Right kidney (tissue), 9 donors: ENCODE results near the gene EXOC4.
A peak's percentile ranks its signal among the peaks of the same experiment; 100 is the strongest.
"Not testable (repeated sequence)": the region's sequence is repeated elsewhere in the genome, so short reads cannot be mapped to it uniquely, and the experiment has no call there.

Experiments
- DNase-seq: peaks from one replicate; pipeline ENCODE4 v3.0.0-alpha.2; 2016
- long read RNA-seq, 8 donors: transcript quantifications; one replicate each; lab custom pipeline, GENCODE V29; 2026

EXOC4 gene
- long read RNA-seq, donor 1, full-length matches to known transcripts, result 6 of 15 reads
- long read RNA-seq, donor 1, partial matches to known transcripts, result 9 of 15 reads
- long read RNA-seq, donor 1, other reads (novel, unspliced or antisense), result 0 of 15 reads
- long read RNA-seq, donor 2, full-length matches to known transcripts, result 9 of 9 reads
- long read RNA-seq, donor 2, partial matches to known transcripts, result 0 of 9 reads
- long read RNA-seq, donor 2, other reads (novel, unspliced or antisense), result 0 of 9 reads
- long read RNA-seq, donor 3, full-length matches to known transcripts, result 7 of 7 reads
- long read RNA-seq, donor 3, partial matches to known transcripts, result 0 of 7 reads
- long read RNA-seq, donor 3, other reads (novel, unspliced or antisense), result 0 of 7 reads
- long read RNA-seq, donor 4, full-length matches to known transcripts, result 9 of 14 reads
- long read RNA-seq, donor 4, partial matches to known transcripts, result 5 of 14 reads
- long read RNA-seq, donor 4, other reads (novel, unspliced or antisense), result 0 of 14 reads
- long read RNA-seq, donor 5, full-length matches to known transcripts, result 11 of 11 reads
- long read RNA-seq, donor 5, partial matches to known transcripts, result 0 of 11 reads
- long read RNA-seq, donor 5, other reads (novel, unspliced or antisense), result 0 of 11 reads
- long read RNA-seq, donor 6, full-length matches to known transcripts, result 9 of 19 reads
- long read RNA-seq, donor 6, partial matches to known transcripts, result 10 of 19 reads
- long read RNA-seq, donor 6, other reads (novel, unspliced or antisense), result 0 of 19 reads
- long read RNA-seq, donor 7, full-length matches to known transcripts, result 9 of 28 reads
- long read RNA-seq, donor 7, partial matches to known transcripts, result 19 of 28 reads
- long read RNA-seq, donor 7, other reads (novel, unspliced or antisense), result 0 of 28 reads
- long read RNA-seq, donor 8, full-length matches to known transcripts, result 9 of 21 reads
- long read RNA-seq, donor 8, partial matches to known transcripts, result 12 of 21 reads
- long read RNA-seq, donor 8, other reads (novel, unspliced or antisense), result 0 of 21 reads

GRCh38 chr7:133252858-133253518 is at the start of gene EXOC4:
Gene EXOC4, plus strand, starts transcription at chr7:133253078.
- peak; percentile 90 for DNase-seq

DNA sequence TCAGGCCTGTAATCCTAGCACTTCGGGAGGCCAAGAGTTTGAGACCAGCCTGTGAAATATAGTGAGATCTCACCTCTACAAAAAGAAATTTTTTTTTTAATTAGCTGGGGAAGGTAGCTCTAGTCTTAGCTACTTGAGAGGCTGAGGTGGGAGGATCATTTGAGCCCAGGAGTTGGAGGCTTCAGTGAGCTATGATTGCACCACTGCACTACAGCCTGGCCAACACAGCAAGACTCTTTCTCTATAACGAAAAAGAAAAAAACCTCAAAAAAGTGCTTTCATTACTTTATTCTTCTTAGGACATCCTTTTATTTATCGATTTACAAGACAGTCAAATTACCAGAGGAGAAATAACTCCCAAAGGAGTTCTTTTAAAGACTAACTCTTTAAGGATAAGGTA is 49.4 kb upstream of the EXOC4 start:
- DNase-seq, result no peak

DNA sequence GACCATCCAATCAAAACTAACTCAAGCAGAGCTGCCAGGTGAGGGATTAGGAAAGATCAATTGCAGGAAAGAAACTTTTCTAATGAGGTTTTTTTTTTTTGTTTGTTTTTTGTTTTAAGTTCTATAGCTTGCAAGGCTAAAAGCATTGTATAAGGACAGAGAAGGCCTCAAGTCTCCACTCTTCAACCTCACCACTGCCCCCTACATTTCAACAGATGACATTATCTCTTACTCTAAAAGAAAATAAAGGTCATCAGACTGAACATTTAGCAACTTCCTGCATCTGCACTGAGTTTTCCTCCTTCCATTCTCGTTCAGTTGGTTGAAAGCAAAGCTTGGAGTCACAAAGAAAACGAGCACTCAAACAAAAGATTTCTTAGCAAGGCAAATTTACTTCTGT is 45.2 kb upstream of the EXOC4 start:
- DNase-seq, result no peak

DNA sequence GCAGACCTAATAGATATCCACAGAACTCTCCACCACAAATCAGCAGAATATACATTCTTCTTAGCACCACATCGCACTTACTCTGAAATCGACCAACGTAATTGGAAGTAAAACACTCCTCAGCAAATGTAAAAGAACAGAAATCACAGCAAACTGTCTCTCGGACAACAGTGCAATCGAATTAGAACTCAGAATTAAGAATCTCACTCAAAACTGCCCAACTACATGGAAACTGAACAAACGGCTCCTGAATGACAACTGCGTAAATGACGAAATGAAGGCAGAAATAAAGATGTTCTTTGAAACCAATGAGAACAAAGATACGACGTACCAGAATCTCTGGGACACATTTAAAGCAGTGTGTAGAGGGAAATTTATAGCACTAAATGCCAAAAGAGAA is 42.1 kb upstream of the EXOC4 start:
- DNase-seq, result not testable (repeated sequence)

DNA sequence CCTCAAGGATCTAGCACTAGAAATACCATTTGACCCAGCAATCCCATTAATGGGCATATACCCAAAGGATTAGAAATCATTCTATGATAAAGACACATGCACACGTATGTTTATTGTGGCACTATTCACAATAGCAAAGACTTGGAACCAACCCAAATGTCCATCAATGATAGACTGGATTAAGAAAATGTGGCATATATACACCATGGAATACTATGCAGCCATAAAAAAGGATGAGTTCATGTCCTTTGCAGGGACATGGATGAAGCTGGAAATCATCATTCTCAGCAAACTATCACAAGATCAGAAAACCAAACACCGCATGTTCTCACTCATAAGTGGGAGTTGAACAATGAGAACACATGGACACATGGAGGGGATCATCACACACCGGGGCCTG is 39.1 kb upstream of the EXOC4 start:
- DNase-seq, result not testable (repeated sequence)

- no peak for DNase-seq
Measured at GRCh38 chr7:133217773-133218172, 35.1 kb upstream of the EXOC4 start.

DNA sequence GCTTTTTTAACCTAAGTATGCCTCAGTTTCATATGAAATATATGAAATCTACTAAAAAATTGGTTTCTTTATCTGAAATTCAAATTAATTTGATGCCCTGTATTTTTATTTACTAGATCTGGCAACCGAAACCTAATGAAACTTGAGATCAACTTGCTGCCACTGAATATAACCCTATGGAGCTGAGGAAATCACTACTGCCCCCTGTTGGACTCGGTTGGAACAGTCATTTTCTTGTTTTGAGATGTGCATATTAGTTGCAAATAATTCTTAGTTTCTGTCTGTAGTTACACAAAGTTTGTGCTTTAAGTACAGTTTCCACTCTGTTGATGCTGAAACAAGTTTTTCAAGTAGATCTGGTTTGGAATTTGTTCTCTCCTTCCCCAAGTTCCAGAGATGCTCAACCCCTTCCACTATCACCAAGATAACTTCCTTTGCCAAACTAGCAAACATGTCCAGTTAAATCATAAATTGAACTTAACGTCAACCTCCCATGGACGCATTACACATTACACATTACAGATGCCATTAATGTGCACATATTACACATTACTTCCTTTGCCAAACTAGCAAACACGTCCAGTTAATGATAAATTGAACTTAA is 22.2 kb upstream of the EXOC4 start:
- DNase-seq, result no peak

- DNase-seq, result no peak
Measured at GRCh38 chr7:133233142-133233541, 19.7 kb upstream of the EXOC4 start.

DNA sequence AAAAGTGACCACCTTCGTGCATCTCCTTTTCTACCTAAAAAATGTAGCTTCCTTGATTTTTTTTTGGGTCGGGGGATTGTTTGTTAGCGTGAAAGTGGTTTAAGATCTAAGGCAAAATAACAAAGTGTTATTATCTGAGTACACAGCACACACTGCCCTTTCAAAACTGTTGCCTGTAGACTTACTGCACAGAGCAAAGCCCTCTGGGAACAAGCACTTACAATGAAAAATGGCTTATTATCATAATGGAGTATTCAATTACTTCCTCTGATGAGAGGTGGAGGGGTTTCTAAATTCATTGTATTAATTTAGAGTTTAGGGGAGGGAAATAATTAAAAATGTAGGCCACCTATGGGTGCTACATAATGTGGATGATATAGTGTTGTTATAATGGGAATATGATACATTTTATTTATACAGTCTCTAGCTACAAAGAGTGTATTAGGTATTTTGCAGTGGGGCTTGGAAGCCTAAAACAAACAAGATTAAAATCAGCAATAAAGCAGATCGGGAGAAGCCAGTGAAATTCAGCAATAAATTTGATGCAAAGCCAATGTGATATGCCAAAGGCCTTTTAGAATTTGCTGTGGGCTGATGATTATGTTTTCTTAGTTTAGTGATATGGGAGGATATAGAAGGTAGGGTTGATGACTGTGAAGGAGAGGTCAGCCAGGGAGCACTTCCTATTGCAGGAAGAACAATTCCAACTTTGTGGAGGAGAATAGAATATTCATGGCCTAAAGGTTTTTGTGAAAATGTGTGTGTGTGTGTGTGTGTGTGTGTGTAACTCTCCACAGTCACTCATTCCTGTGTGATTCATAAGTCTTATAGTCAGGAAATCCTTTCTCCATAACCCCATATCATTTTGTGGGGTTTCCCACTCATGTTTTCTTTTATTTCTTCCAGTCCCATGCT is 17.7 kb upstream of the EXOC4 start:
- DNase-seq, result peak; percentile 45

DNA sequence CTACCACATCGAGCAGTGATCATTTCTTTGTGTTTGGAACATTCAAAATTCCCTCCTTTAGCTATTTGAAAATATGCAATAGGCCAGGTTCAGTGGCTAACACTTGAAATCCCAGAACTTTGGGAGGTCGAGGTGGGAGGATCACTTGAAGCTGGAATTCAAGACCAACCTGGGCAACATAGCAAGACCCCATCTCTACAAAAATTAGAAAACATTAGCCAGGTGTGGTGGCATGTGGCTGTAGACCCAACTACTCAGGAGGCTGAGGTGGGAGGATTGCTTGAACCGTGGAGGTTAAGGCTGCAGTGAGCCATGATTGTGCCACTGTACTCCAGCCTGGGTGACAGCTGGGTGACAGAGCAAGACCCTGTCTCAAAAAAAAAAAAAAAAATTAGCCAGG is 15.3 kb upstream of the EXOC4 start:
- DNase-seq, result no peak

- DNase-seq, result no peak
Measured at GRCh38 chr7:133240302-133240701, 12.6 kb upstream of the EXOC4 start.

DNA sequence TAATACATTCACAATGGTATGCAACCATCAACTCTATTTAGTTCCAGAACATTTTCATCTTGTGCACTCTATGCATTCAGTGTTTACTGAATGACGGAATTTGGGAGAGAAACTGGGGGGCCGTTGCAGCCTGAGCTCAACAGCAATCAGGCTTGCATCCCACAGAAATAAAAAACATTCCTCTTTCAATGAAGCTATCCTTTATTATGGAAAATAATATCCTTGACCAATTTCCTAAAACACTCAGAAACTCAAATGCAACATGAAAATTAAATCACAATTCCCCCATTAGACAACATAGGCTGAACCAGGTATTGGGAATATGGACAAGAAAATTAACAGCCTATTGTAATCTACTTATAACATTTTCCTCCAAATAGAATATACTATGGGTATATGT is 6.3 kb upstream of the EXOC4 start:
- DNase-seq, result no peak

DNA sequence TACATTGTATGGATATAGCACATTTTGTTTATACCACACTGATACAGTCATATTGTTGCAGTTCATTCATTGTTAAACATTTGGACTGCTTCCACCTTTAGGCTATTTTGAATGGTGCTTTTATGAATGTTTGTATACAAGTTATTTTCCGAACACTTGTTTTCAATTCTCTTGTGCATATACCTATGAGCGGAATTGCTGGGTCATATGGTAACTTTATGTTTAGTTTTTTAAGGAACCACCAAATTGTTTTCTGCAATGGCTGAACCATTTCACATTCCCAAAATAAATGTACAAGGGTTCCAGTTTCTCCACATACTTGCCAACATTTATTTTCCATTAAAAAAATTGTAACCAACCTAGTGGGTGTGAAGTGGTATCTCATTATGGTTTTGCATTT is 4.0 kb upstream of the EXOC4 start:
- DNase-seq, result no peak

DNA sequence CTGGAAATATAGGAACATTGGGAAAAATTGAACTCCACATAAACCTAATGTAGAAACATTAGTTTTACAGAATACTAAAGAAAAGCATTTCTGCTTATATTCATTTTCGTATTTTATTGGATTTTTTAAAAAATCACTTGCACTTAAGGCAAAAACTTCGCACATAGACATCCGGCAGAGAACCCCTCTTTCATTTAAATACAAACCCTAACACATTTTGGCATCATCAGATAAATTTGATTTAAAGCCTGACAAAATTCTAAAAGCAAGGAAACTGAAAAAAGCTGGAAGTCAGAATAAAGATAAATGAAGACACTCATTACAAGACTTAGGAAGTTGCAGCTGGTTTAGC is 396 bp upstream of the EXOC4 start:
- DNase-seq, result no peak

GRCh38 chr7:133253519-133253875 is 619 bp downstream of the EXOC4 start:
- DNase-seq, result no peak

DNA sequence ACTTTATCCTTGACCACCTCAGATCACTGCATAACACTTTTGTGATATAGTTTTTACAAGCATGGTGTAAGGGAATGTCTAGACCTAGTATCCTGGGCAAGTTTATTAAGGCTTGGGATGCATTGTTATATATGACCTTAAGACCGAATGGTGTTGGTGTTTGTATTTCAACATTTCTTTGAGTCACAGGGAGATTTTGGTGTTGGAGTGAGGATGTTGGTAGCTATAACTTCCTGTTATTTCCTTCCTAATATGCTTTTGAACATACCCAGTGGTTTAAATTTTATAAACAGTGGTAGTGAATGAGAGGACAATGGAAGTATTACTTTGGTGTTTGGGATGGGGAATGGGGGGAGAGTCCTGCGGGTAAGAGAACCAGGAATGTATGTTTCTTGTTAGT is 2.6 kb downstream of the EXOC4 start:
- no peak for DNase-seq

DNA sequence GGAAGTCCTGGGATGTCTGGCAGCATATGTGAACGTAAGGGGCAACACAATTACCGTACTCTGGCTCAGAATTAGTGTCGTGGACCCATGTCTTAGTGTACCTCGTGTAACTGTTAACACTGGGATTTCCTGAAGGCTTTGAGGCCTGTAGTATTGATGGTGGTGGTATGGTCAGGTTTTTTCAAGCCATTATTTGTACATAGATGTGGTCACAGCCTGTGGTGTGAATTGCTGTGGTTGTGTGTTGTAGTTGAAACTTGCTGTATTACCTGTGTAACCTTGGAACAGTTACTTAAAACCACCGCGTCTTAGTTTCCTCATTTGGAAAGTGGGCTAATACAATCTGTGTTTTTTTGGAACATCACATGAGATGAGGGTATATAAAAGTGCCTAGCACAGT is 5.3 kb downstream of the EXOC4 start:
- no peak for DNase-seq

GRCh38 chr7:133265821-133266220 is 12.9 kb downstream of the EXOC4 start:
- no peak for DNase-seq

- no peak for DNase-seq
Measured at GRCh38 chr7:133268355-133268754, 15.5 kb downstream of the EXOC4 start.

- DNase-seq, result no peak
Measured at GRCh38 chr7:133272336-133272735, 19.5 kb downstream of the EXOC4 start.

- no peak for DNase-seq
Measured at GRCh38 chr7:133273227-133273626, 20.3 kb downstream of the EXOC4 start.
